ENCODE data around the gene FIGNL1.

The FIGNL1 gene

GRCh38 chr7:50397320-50397970, 52.7 kb downstream of the FIGNL1 start:
- DNase-seq (ENCODE audit: low read depth, low spot score): no peak

- DNase-seq (ENCODE audit: low read depth, low spot score): no peak
Observed at GRCh38 chr7:50396856-50397255, 53.3 kb downstream of the FIGNL1 start.

GRCh38 chr7:50394315-50394714, 55.8 kb downstream of the FIGNL1 start:
- no peak for DNase-seq (ENCODE audit: low read depth, low spot score)
